Mucosa of descending colon (tissue), 3 donors: ENCODE results near the gene MED16. TPM values are rescaled to one million over a fixed set of nuclear protein-coding genes. Genes with fewer than 3 reads are reported as not detected.
"Not testable (repeated sequence)": the region's sequence is repeated elsewhere in the genome, so short reads cannot be mapped to it uniquely, and the experiment has no call there.

Experiments
- ATAC-seq: fragments of 200-7000 bp; cut with Tn5 transposase; one replicate; pipeline ENCODE4 v1.9.1; 2020; ENCODE audit warnings: mild to moderate bottlenecking, moderate library complexity
- DNase-seq, 3 donors: peaks; one replicate each; pipeline ENCODE4 v3.0.0-alpha.2; 2020
- H3K36me3 ChIP-seq: fragments of 200-600 bp; one replicate; pipeline ENCODE4 v1.8.0; 2021; ENCODE audit warnings: low read depth, mild to moderate bottlenecking
- H3K4me1 ChIP-seq: fragments of 200-600 bp; one replicate; pipeline ENCODE4 v1.8.0; 2021; ENCODE audit warnings: low read depth, mild to moderate bottlenecking
- H3K4me3 ChIP-seq: fragments of 200-600 bp; one replicate; pipeline ENCODE4 v1.8.0; 2021; ENCODE audit warnings: mild to moderate bottlenecking
- H3K9me3 ChIP-seq: fragments of 200-600 bp; one replicate; pipeline ENCODE4 v1.8.0; 2021; ENCODE audit warnings: mild to moderate bottlenecking
- intact Hi-C, 2 donors: fragments of 100-400 bp; cut with DNase I in 1 of 2; cut with micrococcal nuclease in 1 of 2; formaldehyde crosslinking; loops; one replicate each; pipeline versions ENCODE4 v1.11.0 to v1.11.1; 2022; cut with DNase I, micrococcal nuclease
- total RNA-seq, 3 donors: library from RNA; stranded (reverse); fragmentation: NEBNext Ultra II Directional in 2 of 3; extraction: Animal tissue kit (Norgen Biotek cat#: 25700) in 2 of 3; gene quantifications; one replicate each; pipeline versions ENCODE4 v1.2.1 to v1.2.4, GENCODE V29; 2021 to 2023
- TF ChIP-seq, protein P1 (sequence below): fragments of 200-600 bp; IDR thresholded peaks from one replicate; pipeline ENCODE4 v1.8.0; 2022; ENCODE audit warnings: antibody characterized with exemption, mild to moderate bottlenecking
- donor health status: DM: no; HTN: no; CAD: no; lungs with moderate emphysema.
- donor health status: DM: no; HTN: no; CAD: no.
- donor health status: DM: no; HTN: yes; CAD: no.

Gene MED16
- total RNA-seq, 3 donors from 2014 or later: 53.4 to 77.4 (median 61.4) TPM

DNA sequence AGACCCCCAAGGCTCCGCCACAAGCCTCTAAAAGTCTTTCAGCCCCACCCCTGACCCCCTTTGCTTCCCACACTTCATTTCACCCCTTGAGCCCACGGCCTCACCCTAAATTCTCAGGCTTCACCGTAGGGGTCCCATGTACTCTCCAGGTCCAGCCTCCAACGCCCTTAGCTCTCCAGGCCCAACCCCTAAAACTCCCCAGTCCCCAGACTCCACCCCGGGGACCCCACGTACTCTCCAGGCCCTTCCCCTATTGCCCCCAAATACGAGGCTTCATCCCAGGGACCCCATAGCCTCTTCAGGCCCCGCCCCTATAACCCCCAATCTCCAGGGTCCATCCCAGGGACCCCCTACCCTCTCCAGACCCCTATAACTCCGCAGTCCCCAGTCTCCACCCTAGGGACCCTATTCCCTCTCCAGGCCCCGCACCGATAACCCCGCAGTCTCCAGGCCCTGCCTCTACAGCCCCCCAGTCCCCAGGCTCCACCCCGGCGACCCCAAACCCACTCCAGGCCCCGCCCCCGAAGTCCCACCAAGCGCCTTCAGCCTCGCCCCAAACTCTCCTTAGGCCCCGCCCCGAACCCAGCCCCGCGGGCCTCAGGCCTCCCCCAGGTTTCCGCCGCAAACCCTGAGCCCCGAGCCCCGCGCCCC, 619 bp downstream of the MED16 start:
- Histone ChIP-seq H3K4me3 (peak overlapping the region; percentile 76), H3K4me1 (peaks cover 7% of the 10 kb centered on the region), H3K9me3 (no peaks in the 10 kb centered on the region), H3K36me3 (peaks cover 4% of the 10 kb centered on the region)
- intact Hi-C loops: no loop called here
- TF ChIP-seq, protein P1, sequence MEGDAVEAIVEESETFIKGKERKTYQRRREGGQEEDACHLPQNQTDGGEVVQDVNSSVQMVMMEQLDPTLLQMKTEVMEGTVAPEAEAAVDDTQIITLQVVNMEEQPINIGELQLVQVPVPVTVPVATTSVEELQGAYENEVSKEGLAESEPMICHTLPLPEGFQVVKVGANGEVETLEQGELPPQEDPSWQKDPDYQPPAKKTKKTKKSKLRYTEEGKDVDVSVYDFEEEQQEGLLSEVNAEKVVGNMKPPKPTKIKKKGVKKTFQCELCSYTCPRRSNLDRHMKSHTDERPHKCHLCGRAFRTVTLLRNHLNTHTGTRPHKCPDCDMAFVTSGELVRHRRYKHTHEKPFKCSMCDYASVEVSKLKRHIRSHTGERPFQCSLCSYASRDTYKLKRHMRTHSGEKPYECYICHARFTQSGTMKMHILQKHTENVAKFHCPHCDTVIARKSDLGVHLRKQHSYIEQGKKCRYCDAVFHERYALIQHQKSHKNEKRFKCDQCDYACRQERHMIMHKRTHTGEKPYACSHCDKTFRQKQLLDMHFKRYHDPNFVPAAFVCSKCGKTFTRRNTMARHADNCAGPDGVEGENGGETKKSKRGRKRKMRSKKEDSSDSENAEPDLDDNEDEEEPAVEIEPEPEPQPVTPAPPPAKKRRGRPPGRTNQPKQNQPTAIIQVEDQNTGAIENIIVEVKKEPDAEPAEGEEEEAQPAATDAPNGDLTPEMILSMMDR: no peak
- ATAC-seq: peak; percentile 36
- DNase-seq: peak in 1 of 3 donors; percentile 82

DNA sequence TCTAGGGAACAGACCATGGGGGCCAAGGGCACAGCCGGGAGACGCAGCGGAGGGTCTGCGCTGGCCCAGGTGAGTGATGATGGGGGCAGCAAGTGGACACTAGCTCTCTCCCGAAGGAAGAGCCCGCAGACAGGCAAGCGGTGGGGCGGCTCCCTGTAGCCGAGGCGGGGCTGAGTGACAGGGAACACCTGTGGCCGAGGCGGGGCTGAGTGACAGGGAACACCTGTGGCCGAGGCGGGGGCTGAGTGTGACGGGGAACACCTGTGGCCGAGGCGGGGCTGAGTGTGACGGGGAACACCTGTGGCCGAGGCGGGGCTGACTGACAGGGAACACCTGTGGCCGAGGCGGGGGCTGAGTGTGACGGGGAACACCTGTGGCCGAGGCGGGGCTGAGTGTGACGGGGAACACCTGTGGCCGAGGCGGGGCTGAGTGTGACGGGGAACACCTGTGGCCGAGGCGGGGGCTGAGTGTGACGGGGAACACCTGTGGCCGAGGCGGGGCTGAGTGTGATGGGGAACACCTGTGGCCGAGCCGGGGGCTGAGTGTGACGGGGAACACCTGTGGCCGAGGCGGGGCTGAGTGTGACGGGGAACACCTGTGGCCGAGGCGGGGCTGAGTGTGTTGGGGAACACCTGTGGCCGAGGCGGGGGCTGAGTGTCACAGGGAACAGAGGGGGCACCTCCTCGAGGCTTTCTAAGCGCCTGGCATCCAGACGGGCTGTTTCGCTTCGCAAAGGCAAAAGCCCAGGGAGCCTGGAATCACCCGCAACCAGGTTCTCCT, 1.4 kb downstream of the MED16 start:
- intact Hi-C loops, H3K4me3 ChIP-seq, H3K4me1 ChIP-seq, H3K36me3 ChIP-seq, H3K9me3 ChIP-seq: not testable (repeated sequence)
- peak; percentile 46 for ATAC-seq
- DNase-seq: peak; percentile 79 to 89 (median 88)

DNA sequence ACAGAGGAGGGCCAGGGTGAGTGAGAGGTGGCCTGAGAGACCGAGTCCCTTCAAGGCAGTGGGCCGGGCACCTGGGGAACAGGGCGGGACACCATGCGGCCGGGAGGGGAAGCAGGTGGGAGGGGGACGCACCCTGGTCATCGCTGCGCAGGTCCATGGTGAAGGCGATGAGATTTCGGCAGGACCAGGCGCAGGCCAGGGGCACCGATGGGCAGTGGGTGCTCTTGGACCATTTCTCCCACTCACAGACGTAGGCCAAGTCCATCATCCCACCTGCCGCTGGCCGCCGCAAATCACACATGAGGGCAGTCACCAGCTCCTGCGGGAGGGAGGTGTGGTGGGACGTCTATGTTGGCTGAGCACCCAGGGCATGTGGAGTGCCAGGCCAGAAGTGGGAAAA, 2.2 kb downstream of the MED16 start:
- H3K36me3 ChIP-seq: peaks cover 4% of the 10 kb centered on the region
- H3K4me1 ChIP-seq: peaks cover 7% of the 10 kb centered on the region
- H3K4me3 ChIP-seq: no peak overlapping the region
- intact Hi-C loops: no loop called here
- H3K9me3 ChIP-seq: no peaks in the 10 kb centered on the region
- TF ChIP-seq, protein P1: no peak
- ATAC-seq (no peak), DNase-seq (peak in 1 of 3 donors; percentile 60)

DNA sequence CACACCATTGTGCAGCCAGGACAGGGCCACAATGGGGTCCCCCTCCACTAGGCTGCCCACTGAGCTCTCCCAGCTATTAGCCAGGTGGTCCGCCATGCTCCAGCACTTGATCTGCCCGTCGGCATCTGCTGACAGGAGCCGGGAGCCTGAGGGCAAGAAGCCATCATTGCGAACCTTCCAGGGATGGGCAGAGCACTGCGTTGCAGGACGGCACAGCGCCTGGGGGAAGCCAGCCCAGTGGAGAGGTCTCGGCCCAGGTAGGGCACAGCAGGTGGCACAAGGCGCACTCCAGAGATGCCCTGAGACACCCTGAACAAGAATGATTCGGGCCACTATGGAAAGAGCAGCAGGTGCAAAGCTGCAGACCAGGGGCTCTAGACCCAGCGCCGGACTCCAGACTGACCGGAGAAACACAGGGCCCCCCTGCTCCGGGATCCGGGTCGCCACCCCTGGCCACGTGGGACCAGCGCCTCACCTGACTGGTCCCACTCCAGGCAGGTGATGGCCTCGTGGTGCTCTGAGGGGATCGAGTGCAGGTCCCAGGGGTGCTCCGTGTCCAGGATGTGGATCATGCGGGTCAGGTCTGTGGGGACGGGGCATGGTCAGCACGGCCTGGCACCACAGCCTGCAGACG, 3.2 kb downstream of the MED16 start:
- TF ChIP-seq, protein P1: no peak
- Histone ChIP-seq H3K4me1 (peaks cover 7% of the 10 kb centered on the region), H3K9me3 (no peaks in the 10 kb centered on the region), H3K36me3 (peaks cover 5% of the 10 kb centered on the region), H3K4me3 (no peak overlapping the region)
- ATAC-seq: no peak
- no peak for DNase-seq
- intact Hi-C loops: no loop called here

DNA sequence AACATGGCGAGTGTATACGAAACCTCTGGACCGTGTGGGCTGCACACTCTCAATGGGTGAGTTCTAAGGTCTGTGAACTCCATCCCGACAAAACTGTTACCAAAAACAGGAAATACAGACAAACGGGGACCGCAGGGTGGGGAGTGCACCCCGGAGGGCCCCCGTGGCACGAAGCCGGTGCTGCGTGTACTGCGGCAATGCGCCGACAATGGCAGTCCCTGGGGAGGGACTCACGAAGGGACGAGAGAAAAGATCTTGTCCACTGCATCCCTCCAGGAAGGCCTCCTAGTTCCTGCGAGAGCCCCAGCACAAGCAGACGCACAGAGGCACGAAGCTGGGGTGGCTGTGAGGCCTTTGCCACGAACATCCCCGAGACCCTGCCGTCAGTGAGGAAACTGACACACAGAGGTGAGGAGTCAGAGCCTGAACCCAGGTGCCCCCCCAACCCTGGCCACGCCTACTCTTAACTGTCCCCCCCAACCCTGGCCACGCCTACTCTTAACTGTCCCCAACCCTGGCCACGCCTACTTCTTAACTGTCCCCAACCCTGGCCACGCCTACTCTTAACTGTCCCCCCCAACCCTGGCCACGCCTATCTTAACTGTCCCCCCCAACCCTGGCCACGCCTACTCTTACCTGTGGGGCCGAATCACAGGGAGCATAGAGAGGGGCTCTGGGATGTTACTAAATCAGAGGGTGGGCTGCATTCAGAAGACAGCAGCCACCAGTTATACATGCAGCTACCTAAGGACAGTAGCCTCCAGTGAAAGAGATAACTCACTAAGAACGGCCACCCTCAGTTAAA, 4.2 kb downstream of the MED16 start:
- no peak overlapping the region for H3K4me3 ChIP-seq
- TF ChIP-seq, protein P1: no peak
- intact Hi-C loops: no loop called here
- peaks cover 7% of the 10 kb centered on the region for H3K4me1 ChIP-seq
- H3K9me3 ChIP-seq: no peaks in the 10 kb centered on the region
- ATAC-seq (no peak), DNase-seq (no peak)
- H3K36me3 ChIP-seq: peaks cover 8% of the 10 kb centered on the region
